Measurements from ENCODE around the gene IGSF21. TPM values are rescaled to one million over a fixed set of nuclear protein-coding genes. Genes with fewer than 3 reads are reported as not detected.

The IGSF21 gene
- total RNA-seq, 4 donors from 2014 or later: 4.7 to 10.2 (median 5.9) TPM

- H3K27me3 ChIP-seq: no peaks in the 10 kb centered on the region
- H3K27ac ChIP-seq: no peak overlapping the region
- TF ChIP-seq CTCF (IDR thresholded peaks at IDR 0.05) (no peak), POLR2A (IDR thresholded peaks at IDR 0.05) (no peak)
- DNase-seq (ENCODE audit: low spot score in 2 of 2): no peak
- no peak overlapping the region for H3K4me3 ChIP-seq
- WGBS, 2 donors: 75 to 87% methylated on average over 10 of the region's 10 CpGs
- H3K9me3 ChIP-seq: no peaks in the 10 kb centered on the region
- H3K36me3 ChIP-seq: no peaks in the 10 kb centered on the region
- H3K4me1 ChIP-seq: peaks cover 0 to 12% (median 0%) of the 10 kb centered on the region in 4 donors
Observed at GRCh38 chr1:18324246-18324645, 216.6 kb downstream of the IGSF21 start.

GRCh38 chr1:18325136-18325535, 217.5 kb downstream of the IGSF21 start:
- H3K9me3 ChIP-seq: no peaks in the 10 kb centered on the region
- H3K4me1 ChIP-seq: peaks cover 0 to 12% (median 0%) of the 10 kb centered on the region in 4 donors
- no peaks in the 10 kb centered on the region for H3K36me3 ChIP-seq
- 54 to 58% methylated on average over 7 of the region's 7 CpGs for WGBS, 2 donors
- no peak overlapping the region for H3K27ac ChIP-seq
- TF ChIP-seq EP300 (IDR thresholded peaks at IDR 0.05) (no peak), POLR2A (IDR thresholded peaks at IDR 0.05) (no peak), CTCF (IDR thresholded peaks at IDR 0.05) (no peak)
- DNase-seq (ENCODE audit: low spot score in 2 of 2): no peak
- H3K27me3 ChIP-seq: no peaks in the 10 kb centered on the region
- H3K4me3 ChIP-seq: no peak overlapping the region

- 34 to 51% methylated on average over 7 of the region's 7 CpGs for WGBS, 2 donors
- TF ChIP-seq CTCF (IDR thresholded peaks at IDR 0.05) (no peak), EP300 (IDR thresholded peaks at IDR 0.05) (no peak), POLR2A (IDR thresholded peaks at IDR 0.05) (no peak)
- Histone ChIP-seq H3K4me3 (no peak overlapping the region), H3K4me1 (peaks cover 0 to 12% (median 0%) of the 10 kb centered on the region in 4 donors), H3K9me3 (no peaks in the 10 kb centered on the region), H3K27me3 (no peaks in the 10 kb centered on the region), H3K36me3 (no peaks in the 10 kb centered on the region), H3K27ac (no peak overlapping the region)
- DNase-seq (ENCODE audit: low spot score in 2 of 2): no peak
Observed at GRCh38 chr1:18326211-18326897, 218.8 kb downstream of the IGSF21 start.

- Histone ChIP-seq H3K4me3 (no peak overlapping the region), H3K4me1 (peaks cover 0 to 12% (median 0%) of the 10 kb centered on the region in 4 donors), H3K27ac (no peak overlapping the region), H3K36me3 (no peaks in the 10 kb centered on the region), H3K27me3 (peaks cover 0 to 6% of the 10 kb centered on the region in 2 donors), H3K9me3 (no peaks in the 10 kb centered on the region)
- DNase-seq (ENCODE audit: low spot score in 2 of 2): no peak
- WGBS, 2 donors: 45 to 59% methylated on average over 2 of the region's 2 CpGs
- TF ChIP-seq POLR2A (IDR thresholded peaks at IDR 0.05) (no peak), CTCF (IDR thresholded peaks at IDR 0.05) (no peak), EP300 (IDR thresholded peaks at IDR 0.05) (no peak)
Observed at GRCh38 chr1:18327650-18328049, 220.1 kb downstream of the IGSF21 start.

GRCh38 chr1:18328803-18329202, 221.2 kb downstream of the IGSF21 start:
- Histone ChIP-seq H3K4me1 (peaks cover 0 to 12% (median 0%) of the 10 kb centered on the region in 4 donors), H3K36me3 (no peaks in the 10 kb centered on the region), H3K9me3 (no peaks in the 10 kb centered on the region), H3K4me3 (no peak overlapping the region), H3K27me3 (peaks cover 0 to 6% of the 10 kb centered on the region in 2 donors), H3K27ac (no peak overlapping the region)
- no peak for TF ChIP-seq POLR2A (IDR thresholded peaks at IDR 0.05)
- no peak for TF ChIP-seq CTCF (IDR thresholded peaks at IDR 0.05)
- TF ChIP-seq EP300 (IDR thresholded peaks at IDR 0.05): no peak
- WGBS, 2 donors: 31% methylated on average over 4 of the region's 4 CpGs
- DNase-seq (ENCODE audit: low spot score in 2 of 2): no peak

Measured in tibial nerve (tissue), 4 donors.